ENCODE results near the gene ASNS.
"Not testable (repeated sequence)": the region's sequence is repeated elsewhere in the genome, so short reads cannot be mapped to it uniquely, and the experiment has no call there.

The ASNS gene

GRCh38 chr7:97857544-97857943 lies 14.7 kb downstream of the ASNS start:
- no peaks in the 10 kb centered on the region for H3K9me3 ChIP-seq
- H3K4me3 ChIP-seq, result no peak overlapping the region
- no peak for DNase-seq (ENCODE audit: low spot score in 2 of 2)
- H3K4me1 ChIP-seq, result no peaks in the 10 kb centered on the region
- H3K27me3 ChIP-seq (ENCODE audit: low read depth), result no peaks in the 10 kb centered on the region
- peaks cover 76% of the 10 kb centered on the region for H3K36me3 ChIP-seq (replicated peaks)
- in situ Hi-C loops (cut with MboI; ENCODE audit: low sequenced_read_pairs), result no loop called here

DNA sequence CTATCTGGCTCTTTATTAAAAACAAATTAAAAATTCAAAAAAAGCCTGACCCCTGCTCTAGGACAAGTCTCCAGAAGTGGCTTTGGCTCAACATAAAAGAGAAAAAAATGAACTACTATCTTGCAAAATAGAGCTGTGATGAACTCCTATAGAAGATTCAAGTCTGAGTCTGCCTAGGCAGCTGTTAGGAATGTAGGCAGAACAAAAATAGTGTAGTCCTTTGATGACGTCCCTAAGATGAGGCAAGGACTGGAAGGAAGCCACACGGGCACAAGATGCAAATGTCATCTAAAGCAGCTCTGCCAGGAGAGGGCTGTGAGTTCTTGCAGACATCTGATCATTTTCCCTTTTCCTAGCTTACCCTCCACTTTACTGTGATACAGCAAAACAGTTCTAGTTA lies 20.5 kb downstream of the ASNS start:
- Histone ChIP-seq H3K4me3 (no peak overlapping the region), H3K9me3 (no peaks in the 10 kb centered on the region), H3K4me1 (no peaks in the 10 kb centered on the region), H3K27me3 (ENCODE audit: low read depth) (no peaks in the 10 kb centered on the region), H3K36me3 (replicated peaks) (peaks cover 52% of the 10 kb centered on the region)
- in situ Hi-C loops (cut with MboI; ENCODE audit: low sequenced_read_pairs), result no loop called here
- DNase-seq (ENCODE audit: low spot score in 2 of 2), result no peak

GRCh38 chr7:97850262-97851031 lies 21.8 kb downstream of the ASNS start:
- H3K9me3 ChIP-seq; H3K4me1 ChIP-seq; H3K4me3 ChIP-seq; H3K27me3 ChIP-seq (ENCODE audit: low read depth); in situ Hi-C loops (cut with MboI; ENCODE audit: low sequenced_read_pairs); DNase-seq (ENCODE audit: low spot score in 2 of 2): not testable (repeated sequence)
- H3K36me3 ChIP-seq (replicated peaks), result peaks cover 40% of the 10 kb centered on the region

DNA sequence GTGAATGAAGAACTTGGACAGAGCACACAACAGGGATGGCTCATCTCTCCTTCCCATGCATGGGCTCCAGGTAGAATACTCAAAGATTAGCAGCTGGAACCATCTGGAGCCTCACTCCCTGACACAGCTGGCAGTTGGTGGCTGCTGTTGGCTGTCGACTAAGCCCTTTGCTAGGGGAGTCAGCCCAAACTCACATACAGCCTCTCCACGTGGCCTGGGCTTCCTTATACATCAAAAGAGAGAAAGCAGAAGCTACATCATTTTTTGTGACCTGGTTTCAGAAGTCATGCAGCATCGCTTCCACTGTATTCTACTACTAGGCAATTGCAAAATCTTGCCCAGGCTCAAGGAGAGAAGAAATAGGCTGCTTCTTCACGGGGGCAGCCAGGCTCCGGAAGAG lies 24.4 kb downstream of the ASNS start:
- Histone ChIP-seq H3K27me3 (ENCODE audit: low read depth) (no peaks in the 10 kb centered on the region), H3K36me3 (replicated peaks) (peaks cover 16% of the 10 kb centered on the region), H3K9me3 (no peaks in the 10 kb centered on the region), H3K4me3 (no peak overlapping the region), H3K4me1 (no peaks in the 10 kb centered on the region)
- in situ Hi-C loops (cut with MboI; ENCODE audit: low sequenced_read_pairs), result loop anchor here (25.0 kb wide), 2 partner anchors 735 to 1935 kb away; partner anchors contain the start of gene SDHAF3
- DNase-seq (ENCODE audit: low spot score in 2 of 2), result no peak

GRCh38 chr7:97846945-97847344 lies 25.3 kb downstream of the ASNS start:
- Histone ChIP-seq H3K4me3 (no peak overlapping the region), H3K9me3 (no peaks in the 10 kb centered on the region), H3K4me1 (no peaks in the 10 kb centered on the region), H3K27me3 (ENCODE audit: low read depth) (no peaks in the 10 kb centered on the region), H3K36me3 (replicated peaks) (peaks cover 8% of the 10 kb centered on the region)
- no peak for DNase-seq (ENCODE audit: low spot score in 2 of 2)
- in situ Hi-C loops (cut with MboI; ENCODE audit: low sequenced_read_pairs), result loop anchor here (25.0 kb wide), 2 partner anchors 735 to 1935 kb away; partner anchors contain the start of gene SDHAF3

- in situ Hi-C loops (cut with MboI; ENCODE audit: low sequenced_read_pairs), result loop anchor here (25.0 kb wide), 2 partner anchors 733 to 1933 kb away; partner anchors contain the start of gene SDHAF3
These were observed 26.5 kb downstream of the ASNS start for GRCh38 chr7:97845622-97846203.

GRCh38 chr7:97844036-97844435 lies 28.2 kb downstream of the ASNS start:
- Histone ChIP-seq H3K9me3 (no peaks in the 10 kb centered on the region), H3K4me1 (no peaks in the 10 kb centered on the region), H3K36me3 (replicated peaks) (no peaks in the 10 kb centered on the region), H3K27me3 (ENCODE audit: low read depth) (peaks cover 2% of the 10 kb centered on the region; the same call in 1 of the 2 replicates), H3K4me3 (no peak overlapping the region)
- in situ Hi-C loops (cut with MboI; ENCODE audit: low sequenced_read_pairs), result loop anchor here (25.0 kb wide), 2 partner anchors 732 to 1932 kb away; partner anchors contain the start of gene SDHAF3
- peak in 1 of 2 experiments; percentile 7 for DNase-seq (ENCODE audit: low spot score in 2 of 2)

More at GRCh38 chr7:97845622-97846203, 26.5 kb downstream of the ASNS start:
- no peaks in the 10 kb centered on the region for H3K4me1 ChIP-seq
- no peak overlapping the region for H3K4me3 ChIP-seq
- peak; percentile 32 to 37 for DNase-seq (ENCODE audit: low spot score in 2 of 2)
- no peaks in the 10 kb centered on the region for H3K9me3 ChIP-seq
- no peaks in the 10 kb centered on the region for H3K36me3 ChIP-seq (replicated peaks)
- H3K27me3 ChIP-seq (ENCODE audit: low read depth), result no peaks in the 10 kb centered on the region

DNA sequence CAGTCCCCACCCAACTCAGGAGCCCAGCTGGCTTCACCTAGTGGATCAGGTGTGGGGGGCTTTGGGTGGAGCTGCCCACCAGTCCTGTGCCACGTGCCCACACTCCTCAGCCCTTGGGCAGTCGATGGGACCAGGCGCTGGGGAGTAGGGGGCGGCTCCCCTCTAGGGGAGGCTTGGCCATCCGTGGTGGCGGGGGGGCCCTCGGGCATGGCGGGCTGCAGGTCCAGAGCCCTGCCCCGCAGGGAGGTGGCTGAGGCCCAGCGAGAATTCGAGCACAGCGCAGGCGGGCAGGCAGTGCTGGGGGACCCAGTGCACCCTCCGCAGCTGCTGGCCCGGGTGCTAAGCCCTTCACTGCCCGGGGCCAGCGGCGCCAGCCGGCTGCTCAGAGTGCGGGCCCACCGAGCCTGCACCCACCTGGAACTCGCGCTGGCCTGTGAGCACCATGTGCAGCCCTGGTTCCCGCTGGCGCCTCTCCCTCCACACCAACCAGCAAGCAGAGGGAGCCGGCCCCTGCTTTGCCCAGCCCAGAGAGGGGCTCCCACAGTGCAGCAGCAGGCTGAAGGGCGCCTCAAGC lies 29.3 kb downstream of the ASNS start:
- no peaks in the 10 kb centered on the region for H3K9me3 ChIP-seq
- no peaks in the 10 kb centered on the region for H3K36me3 ChIP-seq (replicated peaks)
- peaks cover 6% of the 10 kb centered on the region; the same call in 1 of the 2 replicates for H3K27me3 ChIP-seq (ENCODE audit: low read depth)
- DNase-seq (ENCODE audit: low spot score in 2 of 2), result no peak
- H3K4me1 ChIP-seq, result no peaks in the 10 kb centered on the region
- H3K4me3 ChIP-seq, result no peak overlapping the region
- in situ Hi-C loops (cut with MboI; ENCODE audit: low sequenced_read_pairs), result loop anchor here (25.0 kb wide), 2 partner anchors 731 to 1931 kb away; partner anchors contain the start of gene SDHAF3

- H3K4me1 ChIP-seq, result no peaks in the 10 kb centered on the region
- in situ Hi-C loops (cut with MboI; ENCODE audit: low sequenced_read_pairs), result loop anchor here (25.0 kb wide), 2 partner anchors 730 to 1930 kb away; partner anchors contain the start of gene SDHAF3
- H3K27me3 ChIP-seq (ENCODE audit: low read depth), result peaks cover 11% of the 10 kb centered on the region; the same call in 1 of the 2 replicates
- H3K9me3 ChIP-seq, result no peaks in the 10 kb centered on the region
- H3K36me3 ChIP-seq (replicated peaks), result no peaks in the 10 kb centered on the region
- DNase-seq (ENCODE audit: low spot score in 2 of 2), result no peak
- no peak overlapping the region for H3K4me3 ChIP-seq
These were observed 30.2 kb downstream of the ASNS start for GRCh38 chr7:97842006-97842405.

- H3K27me3 ChIP-seq (ENCODE audit: low read depth), result peaks cover 11% of the 10 kb centered on the region; the same call in 1 of the 2 replicates
- no peaks in the 10 kb centered on the region for H3K4me1 ChIP-seq
- no peaks in the 10 kb centered on the region for H3K36me3 ChIP-seq (replicated peaks)
- in situ Hi-C loops (cut with MboI; ENCODE audit: low sequenced_read_pairs), result loop anchor here (25.0 kb wide), 2 partner anchors 723 to 1923 kb away; partner anchors contain the start of gene SDHAF3
- H3K9me3 ChIP-seq, result no peaks in the 10 kb centered on the region
- DNase-seq (ENCODE audit: low spot score in 2 of 2), result peak; percentile 56 to 81
- no peak overlapping the region for H3K4me3 ChIP-seq
These were observed 36.7 kb downstream of the ASNS start for GRCh38 chr7:97835296-97836138.

DNA sequence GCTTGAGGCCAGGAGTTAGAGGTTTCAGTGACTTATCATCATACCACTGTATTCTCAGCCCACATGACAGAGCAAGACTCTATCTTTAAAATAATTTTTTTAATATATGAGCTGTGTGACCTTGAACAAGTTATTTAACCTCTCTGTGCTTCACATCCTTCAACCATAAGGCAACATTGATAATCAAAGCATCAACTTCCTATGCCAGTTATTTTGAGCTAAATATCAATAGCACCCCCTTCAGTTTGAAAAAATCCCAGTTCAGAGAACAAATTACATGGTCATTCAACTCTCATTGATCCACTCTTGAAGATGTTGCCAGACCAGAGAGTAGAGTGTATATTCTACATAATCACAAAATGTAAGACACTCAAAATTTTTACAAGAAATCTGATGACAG lies 53.0 kb downstream of the ASNS start:
- Histone ChIP-seq H3K4me1 (no peaks in the 10 kb centered on the region), H3K4me3 (no peak overlapping the region), H3K36me3 (replicated peaks) (no peaks in the 10 kb centered on the region), H3K27me3 (ENCODE audit: low read depth) (no peaks in the 10 kb centered on the region), H3K9me3 (no peaks in the 10 kb centered on the region)
- DNase-seq (ENCODE audit: low spot score in 2 of 2), result no peak
- in situ Hi-C loops (cut with MboI; ENCODE audit: low sequenced_read_pairs), result no loop called here

DNA sequence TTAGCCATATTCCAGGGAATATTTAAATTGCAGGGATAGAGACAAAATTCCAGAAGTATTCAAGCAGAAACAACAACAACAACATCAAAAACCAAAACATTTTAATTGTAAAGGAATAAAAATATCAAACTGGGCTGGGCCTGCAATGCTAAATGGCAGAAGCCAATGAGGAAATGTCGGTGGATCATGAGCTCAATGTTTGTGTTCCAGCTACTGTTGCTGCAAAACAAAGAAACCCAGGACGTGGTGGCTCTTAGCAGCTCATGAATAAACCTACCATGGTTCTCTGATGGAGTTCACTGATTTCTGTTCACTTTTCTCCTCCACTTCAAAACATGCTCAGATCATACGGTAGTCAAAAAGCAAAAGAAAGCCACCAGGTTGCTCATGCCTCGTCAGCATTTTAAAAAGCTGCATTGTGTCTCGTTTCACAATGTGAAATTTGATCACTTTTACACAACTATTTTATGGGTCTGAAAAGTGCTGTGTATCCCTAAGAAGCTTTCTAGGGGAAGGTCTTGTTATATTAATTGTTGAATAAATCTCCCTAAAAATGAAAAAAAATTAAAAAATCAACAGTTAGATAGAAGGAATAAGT lies 54.0 kb downstream of the ASNS start:
- Histone ChIP-seq H3K27me3 (ENCODE audit: low read depth) (no peaks in the 10 kb centered on the region), H3K9me3 (no peaks in the 10 kb centered on the region), H3K36me3 (replicated peaks) (no peaks in the 10 kb centered on the region), H3K4me1 (no peaks in the 10 kb centered on the region), H3K4me3 (no peak overlapping the region)
- in situ Hi-C loops (cut with MboI; ENCODE audit: low sequenced_read_pairs), result no loop called here
- no peak for DNase-seq (ENCODE audit: low spot score in 2 of 2)
